K562 (cell line): ENCODE data around the gene GCN1. TPM values are rescaled to one million over a fixed set of nuclear protein-coding genes. Genes with fewer than 3 reads are reported as not detected.

Experiments used
- CHD1 ChIP-seq: fragments of 200-600 bp; sonication (generic); IDR thresholded peaks from one replicate; pipeline ENCODE4 v1.6.1; 2012; ENCODE audit warnings: mild to moderate bottlenecking, moderate library complexity, low read length, inconsistent platforms
- CREBBP ChIP-seq: IDR thresholded peaks from one replicate; pipeline ENCODE4 v1.6.1; 2012; ENCODE audit warnings: low read depth, mild to moderate bottlenecking, control low read depth, inconsistent platforms, low read length
- DIDO1 ChIP-seq: fragments of 450-650 bp; IDR thresholded peaks from 2 replicates; pipeline ENCODE4 v1.6.1; 2016; ENCODE audit warnings: low read depth, missing biosample characterization, missing genetic modification characterization
- FOSL1 ChIP-seq: fragments of 200-800 bp; sonication (Bioruptor generic); conservative IDR thresholded peaks from 2 replicates; pipeline ENCODE4 v1.6.1; 2016; ENCODE audit warnings: missing genetic modification characterization, missing compliant biosample characterization
- HMG20B ChIP-seq: fragments of 250-450 bp; sonication (Bioruptor Pico); IDR thresholded peaks from 2 replicates; pipeline ENCODE4 v1.5.0; 2021; ENCODE audit warnings: mild to moderate bottlenecking
- ILK ChIP-seq: fragments of 450-650 bp; IDR thresholded peaks from 2 replicates; pipeline ENCODE4 v1.6.1; 2016; ENCODE audit warnings: missing genetic modification characterization, low read depth, mild to moderate bottlenecking, missing compliant biosample characterization, moderate library complexity, borderline replicate concordance
- KDM1A ChIP-seq, 2 experiments: fragments of 450-650 bp; IDR thresholded peaks; 2 replicates each; pipeline ENCODE4 v1.6.1; 2016; ENCODE audit warnings: mild to moderate bottlenecking in 2 of 2
- MAFK ChIP-seq: IDR thresholded peaks from 2 replicates; pipeline ENCODE4 v1.6.1; 2011; ENCODE audit warnings: low read length, improper control_type of control experiment
- MCM3 ChIP-seq: fragments of 450-650 bp; IDR thresholded peaks from 2 replicates; pipeline ENCODE4 v1.6.1; 2016
- MYBL2 ChIP-seq, 2 experiments: fragments of 450-650 bp in 1 of 2; sonication (generic) in 1 of 2; formaldehyde crosslinking in 1 of 2; IDR thresholded peaks; 2 replicates each; pipeline versions ENCODE4 v1.6.1 to v1.8.1; 2017 to 2022; ENCODE audit warnings: borderline replicate concordance in 1 of 2, inconsistent platforms in 1 of 2, low read depth in 1 of 2, mild to moderate bottlenecking in 1 of 2, missing genetic modification reagents in 1 of 2, moderate library complexity in 1 of 2
- MYC ChIP-seq, 2 experiments: fragments of 250-450 bp in 1 of 2; sonication (Bioruptor Pico) in 1 of 2; IDR thresholded peaks; 2 replicates each; pipeline versions ENCODE4 v1.5.1 to v1.6.1; 2012 to 2021; ENCODE audit warnings: low read depth in 2 of 2, borderline replicate concordance in 1 of 2, improper control_type of control experiment in 1 of 2, low read length in 1 of 2, mild to moderate bottlenecking in 1 of 2, moderate library complexity in 1 of 2
- NELFE ChIP-seq: IDR thresholded peaks from 2 replicates; pipeline ENCODE4 v1.6.1; 2011; ENCODE audit warnings: mild to moderate bottlenecking; ENCODE audit not compliant: insufficient read depth, insufficient read length
- NR2C2 ChIP-seq, 2 experiments: fragments of 200-800 bp in 1 of 2; sonication (Bioruptor generic) in 1 of 2; sonication (generic) in 1 of 2; formaldehyde crosslinking in 1 of 2; IDR thresholded peaks; 2 replicates each; pipeline versions ENCODE4 v1.6.1 to v1.8.0; 2016 to 2022; ENCODE audit warnings: mild to moderate bottlenecking in 1 of 2, missing compliant biosample characterization in 1 of 2, missing genetic modification characterization in 1 of 2, missing genetic modification reagents in 1 of 2
- RBM14 ChIP-seq: fragments of 200-400 bp; formaldehyde crosslinking; IDR thresholded peaks from 2 replicates; pipeline ENCODE4 v1.6.1; 2018; ENCODE audit warnings: low read depth, mild to moderate bottlenecking, low read length, moderate library complexity, borderline replicate concordance; ENCODE audit not compliant: insufficient read depth
- RBM39 ChIP-seq: fragments of 200-400 bp; formaldehyde crosslinking; optimal IDR thresholded peaks from 2 replicates; pipeline ENCODE3; 2018; ENCODE audit warnings: low read depth, low read length
- SMARCB1 ChIP-seq: IDR thresholded peaks from 2 replicates; pipeline ENCODE4 v1.6.1; 2011; ENCODE audit warnings: improper control_type of control experiment, low read depth; ENCODE audit not compliant: insufficient read length
- STAT5A ChIP-seq: IDR thresholded peaks from 2 replicates; pipeline ENCODE4 v1.6.1; 2012; ENCODE audit warnings: low read length, inconsistent platforms, borderline replicate concordance
- TAF15 ChIP-seq: fragments of 200-400 bp; formaldehyde crosslinking; IDR thresholded peaks from 2 replicates; pipeline ENCODE4 v1.6.1; 2017; ENCODE audit warnings: mild to moderate bottlenecking, low read depth, low read length, moderate library complexity
- U2AF2 ChIP-seq: fragments of 200-400 bp; formaldehyde crosslinking; optimal IDR thresholded peaks from 2 replicates; pipeline ENCODE3; 2017; ENCODE audit warnings: low read depth, mild to moderate bottlenecking, low read length
- WHSC1 ChIP-seq: IDR thresholded peaks from one replicate; pipeline ENCODE4 v1.6.1; 2012; ENCODE audit warnings: low read length, control low read depth, inconsistent platforms
- ZBTB11 ChIP-seq, 3 experiments: fragments of 200-800 bp in 1 of 3; fragments of 250-450 bp in 1 of 3; fragments of 450-650 bp in 1 of 3; sonication (Bioruptor Pico) in 1 of 3; sonication (Bioruptor generic) in 1 of 3; formaldehyde crosslinking in 1 of 3; IDR thresholded peaks; 2 replicates each; pipeline versions ENCODE4 v1.6.1 to v1.8.0; 2016 to 2022; ENCODE audit warnings: mild to moderate bottlenecking in 2 of 3, missing genetic modification characterization in 2 of 3, missing compliant biosample characterization in 1 of 3, moderate library complexity in 1 of 3
- ZFP30 ChIP-seq: fragments of 250-450 bp; sonication (Bioruptor Pico); IDR thresholded peaks from 2 replicates; pipeline ENCODE4 v1.8.0; 2022; ENCODE audit warnings: moderate library complexity, mild to moderate bottlenecking, inconsistent platforms, borderline replicate concordance
- ZNF644 ChIP-seq: fragments of 200-800 bp; sonication (Bioruptor generic); IDR thresholded peaks from 2 replicates; pipeline ENCODE4 v1.6.1; 2016; ENCODE audit warnings: low read depth, missing genetic modification characterization, missing compliant biosample characterization
- polyA plus RNA-seq, 8 experiments: library from polyadenylated mRNA; depleted of rRNA in 4 of 8; stranded (reverse) in 5 of 8; unstranded in 3 of 8; fragments of >200 nt; fragmentation: Nextera tagmentation in 2 of 8; fragmentation: Illumina TruSeq in 1 of 8; extraction: Ambion mirVana in 2 of 8; extraction: Trizol in 1 of 8; gene quantifications; 2 replicates each; pipeline versions ENCODE4 v1.2.1 to v1.2.3, GENCODE V29; 2011 to 2014; ENCODE audit warnings: inconsistent platforms in 1 of 8, missing spikeins in 1 of 8
- total RNA-seq, 7 experiments: library from RNA; depleted of rRNA in 6 of 7; stranded (reverse); fragments of >200 nt in 6 of 7; fragmentation: Illumina TruSeq in 2 of 7; extraction: Trizol in 2 of 7; gene quantifications; 2 replicates each; pipeline versions ENCODE4 v1.2.1 to v1.2.3, GENCODE V29; 2011 to 2021; ENCODE audit warnings: low replicate concordance in 1 of 7
- TF ChIP-seq, protein P1 (sequence below): fragments of 450-650 bp; IDR thresholded peaks from 2 replicates; pipeline ENCODE4 v1.6.1; 2016; ENCODE audit warnings: low read depth, mild to moderate bottlenecking, moderate library complexity

GCN1 gene
- total and polyA plus RNA-seq, 9 of the 15 experiments (the other 6 are each of a cell fraction or from before 2014, with no cell fraction given), result 11.9 to 190 (median 51.7) TPM

DNA sequence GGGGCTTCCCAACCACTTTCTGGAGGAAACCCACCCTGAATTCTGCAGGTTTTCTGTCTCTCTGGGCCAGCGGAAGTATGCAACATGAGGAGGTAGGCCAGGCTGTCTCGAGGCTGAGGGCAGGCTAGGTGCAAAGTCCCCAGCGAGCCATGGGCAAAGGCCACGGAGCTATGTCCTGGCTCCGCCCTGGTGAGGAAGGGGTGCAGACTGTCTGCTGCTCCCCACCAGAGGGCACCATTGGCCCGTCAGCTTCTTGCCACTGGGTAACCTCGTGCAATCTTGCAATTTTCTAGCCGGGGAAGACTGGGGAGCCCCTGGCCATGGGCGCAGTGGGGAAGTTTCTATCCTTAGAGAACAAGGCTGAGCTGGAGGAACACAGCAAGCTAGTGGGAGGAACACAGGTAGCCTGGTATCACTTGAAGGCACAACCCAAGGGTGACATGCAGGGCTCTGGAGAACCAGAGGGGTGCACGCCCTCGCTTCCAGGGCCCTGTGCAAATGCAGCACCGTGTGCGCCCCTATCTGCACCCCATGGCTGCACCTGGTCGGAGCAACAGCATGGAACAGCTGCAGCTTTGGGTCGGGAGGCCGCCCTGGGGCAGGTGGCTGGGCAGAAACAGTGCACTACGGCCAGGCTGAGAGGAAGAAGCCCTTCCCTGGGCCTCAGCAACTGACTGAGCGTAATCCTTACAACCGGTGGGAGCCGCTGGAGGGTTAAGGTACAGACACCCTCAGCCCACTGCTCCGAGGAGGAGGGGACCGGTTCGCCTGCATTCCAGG, 34.0 kb upstream of the GCN1 start (continued):
- no peak for TF ChIP-seq ZNF644 (tag)
- TF ChIP-seq ZBTB11 (CRISPR knock-in tag; IDR thresholded peaks at IDR 0.05), result no peak
- TF ChIP-seq CREBBP, result no peak
- TF ChIP-seq KDM1A (IDR thresholded peaks at IDR 0.05), result no peak
- no peak for TF ChIP-seq TAF15
- no peak for TF ChIP-seq U2AF2
- no peak for TF ChIP-seq HMG20B
- no peak for TF ChIP-seq DIDO1 (tag)
- peak; percentile 92 for TF ChIP-seq MYC (IDR thresholded peaks at IDR 0.05; ENCODE audit: low read depth, low read length)
- TF ChIP-seq MYC (CRISPR knock-in tag; IDR thresholded peaks at IDR 0.05; ENCODE audit: borderline replicate concordance, low read depth), result no peak
- TF ChIP-seq MAFK, result peak; percentile 49
- no peak for TF ChIP-seq RBM39
- TF ChIP-seq NR2C2 (CRISPR knock-in tag; IDR thresholded peaks at IDR 0.05), result 0 out of 2 replicates have a peak, but pooled peaks have one; percentile 42
- no peak for TF ChIP-seq NR2C2 (tag; IDR thresholded peaks at IDR 0.05)
- no peak for TF ChIP-seq NELFE
- TF ChIP-seq, protein P1, sequence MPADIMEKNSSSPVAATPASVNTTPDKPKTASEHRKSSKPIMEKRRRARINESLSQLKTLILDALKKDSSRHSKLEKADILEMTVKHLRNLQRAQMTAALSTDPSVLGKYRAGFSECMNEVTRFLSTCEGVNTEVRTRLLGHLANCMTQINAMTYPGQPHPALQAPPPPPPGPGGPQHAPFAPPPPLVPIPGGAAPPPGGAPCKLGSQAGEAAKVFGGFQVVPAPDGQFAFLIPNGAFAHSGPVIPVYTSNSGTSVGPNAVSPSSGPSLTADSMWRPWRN, result no peak
- no peak for TF ChIP-seq STAT5A
- no peak for TF ChIP-seq CHD1
- no peak for TF ChIP-seq WHSC1
- no peak for TF ChIP-seq ILK (tag)
- TF ChIP-seq RBM14, result no peak
- TF ChIP-seq FOSL1 (tag), result no peak
- no peak for TF ChIP-seq MYBL2 (IDR thresholded peaks at IDR 0.05; ENCODE audit: low read depth)
- TF ChIP-seq MYBL2 (CRISPR knock-in tag; IDR thresholded peaks at IDR 0.05; ENCODE audit: borderline replicate concordance), result no peak
- no peak for TF ChIP-seq MCM3
- TF ChIP-seq SMARCB1, result no peak
- TF ChIP-seq ZFP30 (CRISPR knock-in tag), result no peak
